HepG2 (cell line): ENCODE results near the gene VANGL2. TPM values are rescaled to one million over a fixed set of nuclear protein-coding genes. Genes with fewer than 3 reads are reported as not detected.

ENCODE experiments used
- ATAC-seq: fragments of 200-7000 bp; cut with Tn5 transposase; 3 replicates; pipeline ENCODE4 v1.9.1; 2020; ENCODE audit warnings: mild to moderate bottlenecking, moderate library complexity
- BruUV-seq: library from RNA; stranded (reverse); fragments of 400-500 nt; replicated peaks from 2 replicates; lab custom pipeline; 2021; lab: Mats Ljungman, UMichigan
- CTCF ChIA-PET: fragments of 300-600 bp; formaldehyde crosslinking; extraction: SDS; loops from one replicate; lab custom pipeline; 2021; ENCODE audit warnings: low total read pairs, inconsistent platforms, low intra/inter-chr PET ratio; lab: Yijun Ruan, JAX
- POLR2A ChIA-PET: fragments of 350-600 bp; sonication (Branson Sonifier 250); formaldehyde crosslinking; loops from one replicate; lab custom pipeline; 2020; ENCODE audit warnings: antibody characterized with exemption, inconsistent platforms; lab: Yijun Ruan, JAX
- DNase-seq: peaks from one replicate; pipeline ENCODE4 v3.0.0-alpha.2; 2015; ENCODE audit warnings: low spot score
- FAIRE-seq: peaks from 3 replicates; lab custom pipeline; 2011; peaks lifted over from hg19 to GRCh38; lab: Jason Lieb, UNC
- H2AFZ ChIP-seq: one replicate; pipeline ENCODE4 v1.6.1; 2011; ENCODE audit warnings: low read length, inconsistent platforms
- H3K27ac ChIP-seq: fragments of 300-600 bp; 3 replicates; pipeline ENCODE4 v1.8.0; 2011; ENCODE audit warnings: mixed run types, mild to moderate bottlenecking, mixed read lengths, low read length, inconsistent platforms; ENCODE audit not compliant: insufficient read depth; ENCODE audit errors: extremely low read length
- H3K27me3 ChIP-seq, 2 experiments: fragments of 200-600 bp in 1 of 2; 2 replicates in 1 of 2; 3 replicates in 1 of 2; pipeline versions ENCODE4 v1.6.0 to v1.8.0; 2011; ENCODE audit warnings: low read length in 2 of 2, mild to moderate bottlenecking in 2 of 2, moderate library complexity in 2 of 2, inconsistent platforms in 1 of 2; ENCODE audit not compliant: insufficient read depth in 2 of 2, control insufficient read depth in 1 of 2
- H3K36me3 ChIP-seq, 2 experiments: fragments of 200-600 bp in 1 of 2; replicated peaks in 1 of 2; 2 replicates in 1 of 2; 3 replicates in 1 of 2; pipeline versions ENCODE4 v1.5.1 to v1.8.0; 2011; ENCODE audit warnings: low read length in 2 of 2, inconsistent platforms in 1 of 2; ENCODE audit not compliant: insufficient read depth in 2 of 2, control insufficient read depth in 1 of 2
- H3K4me1 ChIP-seq: 2 replicates; pipeline ENCODE4 v1.5.1; 2012; ENCODE audit warnings: low read length, inconsistent platforms; ENCODE audit not compliant: insufficient read depth
- H3K4me2 ChIP-seq: 2 replicates; pipeline ENCODE4 v1.6.0; 2011; ENCODE audit warnings: low read depth, low read length, inconsistent platforms
- H3K4me3 ChIP-seq, 3 experiments: fragments of 200-600 bp in 1 of 3; sonication (generic), shearing (Covaris generic) in 1 of 3; replicated peaks in 1 of 3; 2 replicates each; pipeline ENCODE4 v1.5.1; 2011 to 2016; ENCODE audit warnings: low read length in 3 of 3, inconsistent platforms in 2 of 3, low read depth in 2 of 3, mild to moderate bottlenecking in 2 of 3, control low read depth in 1 of 3, mixed read lengths in 1 of 3; ENCODE audit not compliant: insufficient read depth in 1 of 3
- H3K79me2 ChIP-seq: one replicate; pipeline ENCODE4 v1.6.1; 2011; ENCODE audit warnings: low read length, inconsistent platforms; ENCODE audit not compliant: insufficient read depth
- H3K9ac ChIP-seq: 2 replicates; pipeline ENCODE4 v1.6.0; 2011; ENCODE audit warnings: mild to moderate bottlenecking, low read depth, low read length, inconsistent platforms; ENCODE audit not compliant: insufficient read depth
- H3K9me3 ChIP-seq: 2 replicates; pipeline ENCODE4 v1.5.1; 2012; ENCODE audit warnings: mild to moderate bottlenecking, low read length
- H4K20me1 ChIP-seq: 2 replicates; pipeline ENCODE4 v1.6.0; 2011; ENCODE audit warnings: inconsistent platforms, mild to moderate bottlenecking, low read length, moderate library complexity; ENCODE audit not compliant: insufficient read depth
- ARNT ChIP-seq: fragments of 450-650 bp; IDR thresholded peaks from 2 replicates; pipeline ENCODE4 v1.6.1; 2017
- ATAD3A ChIP-seq: sonication (generic); formaldehyde crosslinking; IDR thresholded peaks from 2 replicates; pipeline ENCODE4 v1.4.0; 2020; ENCODE audit warnings: missing genetic modification reagents
- IRF1 ChIP-seq: sonication (generic); formaldehyde crosslinking; IDR thresholded peaks from 2 replicates; pipeline ENCODE4 v1.4.0; 2020; ENCODE audit warnings: low read depth, mild to moderate bottlenecking, missing genetic modification reagents
- MAZ ChIP-seq, 2 experiments: sonication (generic) in 1 of 2; formaldehyde crosslinking in 1 of 2; IDR thresholded peaks; 2 replicates each; pipeline versions ENCODE4 v1.5.0 to v1.6.1; 2012 to 2020; ENCODE audit warnings: low read depth in 2 of 2, mild to moderate bottlenecking in 2 of 2, borderline replicate concordance in 1 of 2, improper control_type of control experiment in 1 of 2, low read length in 1 of 2, missing genetic modification reagents in 1 of 2, moderate library complexity in 1 of 2
- MYNN ChIP-seq: sonication (generic); formaldehyde crosslinking; IDR thresholded peaks from 2 replicates; pipeline ENCODE4 v1.4.0; 2020; ENCODE audit warnings: mild to moderate bottlenecking, low read depth, missing genetic modification reagents
- NFKB2 ChIP-seq: sonication (generic); formaldehyde crosslinking; IDR thresholded peaks from 2 replicates; pipeline ENCODE4 v1.4.0; 2020; ENCODE audit warnings: missing genetic modification reagents, borderline replicate concordance
- PHF20 ChIP-seq: sonication (generic); formaldehyde crosslinking; IDR thresholded peaks from 2 replicates; pipeline ENCODE4 v1.5.0; 2020; ENCODE audit warnings: mild to moderate bottlenecking, missing genetic modification reagents
- ZNF3 ChIP-seq: IDR thresholded peaks from 2 replicates; pipeline ENCODE4 v1.7.0; 2017; ENCODE audit warnings: inconsistent platforms
- ZNF326 ChIP-seq: sonication (generic); formaldehyde crosslinking; IDR thresholded peaks from 2 replicates; pipeline ENCODE4 v1.4.0; 2020; ENCODE audit warnings: missing genetic modification reagents, borderline replicate concordance
- ZNF615 ChIP-seq: sonication (generic); formaldehyde crosslinking; IDR thresholded peaks from 2 replicates; pipeline ENCODE4 v1.5.0; 2020; ENCODE audit warnings: mild to moderate bottlenecking, missing genetic modification reagents, borderline replicate concordance
- ZNF777 ChIP-seq: sonication (generic); formaldehyde crosslinking; IDR thresholded peaks from 2 replicates; pipeline ENCODE4 v1.4.0; 2020; ENCODE audit warnings: missing genetic modification reagents
- WGBS: methylation state at CpG from one replicate; pipeline ENCODE4 v1.1.6; 2017; ENCODE audit warnings: low lambda C conversion rate; 5-methylcytosine and 5-hydroxymethylcytosine counted together
- in situ Hi-C: cut with HindIII; loops from 2 replicates; pipeline ENCODE4 v1.10.0; 2017; ENCODE audit warnings: low pct_unique_long_range_greater_than_20kb; ENCODE audit not compliant: extremely low pct_ligation_motif_present
- intact Hi-C: fragments of 100-400 bp; cut with micrococcal nuclease; formaldehyde crosslinking; loops from one replicate; pipeline ENCODE4 v1.10.0; 2022; ENCODE audit not compliant: unreplicated experiment
- polyA plus RNA-seq, 8 experiments: library from polyadenylated mRNA; depleted of rRNA in 3 of 8; stranded (reverse) in 7 of 8; unstranded in 1 of 8; fragments of >200 nt; fragmentation: Illumina TruSeq in 4 of 8; extraction: Trizol in 4 of 8; gene quantifications; 2 replicates each; pipeline versions ENCODE4 v1.2.1 to v1.2.3, GENCODE V29; 2011 to 2016; ENCODE audit warnings: low read depth in 4 of 8, missing spikeins in 1 of 8, mixed read lengths in 1 of 8; ENCODE audit not compliant: insufficient read depth in 1 of 8
- total RNA-seq, 5 experiments: library from RNA; depleted of rRNA; stranded (reverse); fragments of >200 nt; fragmentation: Illumina TruSeq; extraction: Trizol; gene quantifications; 2 replicates each; pipeline ENCODE4 v1.2.3, GENCODE V29; 2016; ENCODE audit warnings: low read depth in 1 of 5
- TF ChIP-seq, protein P1 (sequence below): sonication (generic); formaldehyde crosslinking; IDR thresholded peaks from 2 replicates; pipeline ENCODE4 v1.4.0; 2020; ENCODE audit warnings: missing genetic modification reagents
- TF ChIP-seq, protein P2 (sequence below): sonication (generic); formaldehyde crosslinking; IDR thresholded peaks from 2 replicates; pipeline ENCODE4 v1.8.0; 2022; ENCODE audit warnings: low read depth, missing genetic modification reagents

The VANGL2 gene
- total and polyA plus RNA-seq, 2 of the 13 experiments (the other 11 are each of a cell fraction or from before 2014, with no cell fraction given): 0.09 TPM; not detected in 1

DNA sequence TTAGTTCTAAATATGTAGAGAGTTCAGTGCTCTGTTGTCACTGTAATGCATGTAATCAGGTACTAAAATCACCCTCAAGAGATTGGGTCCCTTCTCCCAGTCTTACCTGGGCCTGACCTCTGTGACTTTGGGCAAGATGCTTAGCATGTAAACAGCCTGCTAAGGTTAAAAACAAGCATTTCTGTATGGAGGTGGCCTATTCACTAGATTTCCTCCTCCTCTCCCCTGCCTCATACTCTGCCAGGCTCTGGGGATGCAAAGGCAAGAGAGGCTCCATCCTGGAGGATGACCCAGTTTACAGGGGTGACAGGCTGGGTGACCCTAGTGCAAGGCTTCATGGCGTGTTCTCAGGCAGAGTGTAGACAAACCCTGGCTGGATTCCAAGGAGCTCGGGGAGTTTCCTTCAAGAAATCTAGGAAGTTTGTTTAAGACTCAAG lies 28.8 kb downstream of the VANGL2 start:
- TF ChIP-seq PHF20 (CRISPR knock-in tag) (no peak), ARNT (no peak), IRF1 (no peak), NFKB2 (CRISPR knock-in tag) (no peak), ZNF777 (CRISPR knock-in tag) (no peak)
- intact Hi-C loops (no loop called here), in situ Hi-C loops (loop anchor here (5.0 kb wide), 1 partner anchor 178 kb away; no protein-coding TSS in a partner anchor)
- BruUV-seq: no TSS peak
- H3K27ac ChIP-seq: no peak overlapping the region
- ATAC-seq (no peak), DNase-seq (no peak), FAIRE-seq (no peak)
- H3K4me1 ChIP-seq: no peaks in the 10 kb centered on the region
- H4K20me1 ChIP-seq: no peaks in the 10 kb centered on the region
- no peak overlapping the region for H3K9ac ChIP-seq
- no peak overlapping the region for H3K4me3 ChIP-seq
- ChIA-PET CTCF (interaction anchor here (1.1 to 2.5 kb wide), 3 partner anchors 66 to 179 kb away, joined by 3 to 37 read pairs (median 3); no protein-coding TSS in a partner anchor), POLR2A (no interaction called here)
- no peaks in the 10 kb centered on the region for H3K79me2 ChIP-seq
- no peak overlapping the region for H2AFZ ChIP-seq
- H3K36me3 ChIP-seq: no peaks in the 10 kb centered on the region
- no peak overlapping the region for H3K4me2 ChIP-seq
- H3K27me3 ChIP-seq: no peaks in the 10 kb centered on the region; a peak in 1 of 5 replicates
- 33% methylated on average over 1 of the region's 2 CpGs for WGBS
- no peaks in the 10 kb centered on the region for H3K9me3 ChIP-seq

- H3K9me3 ChIP-seq: no peaks in the 10 kb centered on the region
- no peaks in the 10 kb centered on the region for H4K20me1 ChIP-seq
- CTCF ChIA-PET: interaction anchor here (1.5 to 2.5 kb wide), 2 partner anchors 174 to 178 kb away, joined by 3 to 37 read pairs; no protein-coding TSS in a partner anchor
- H3K4me3 ChIP-seq: no peak overlapping the region
- DNase-seq (no peak), ATAC-seq (no peak), FAIRE-seq (no peak)
- POLR2A ChIA-PET: no interaction called here
- H3K36me3 ChIP-seq: no peaks in the 10 kb centered on the region
- no TSS peak for BruUV-seq
- no peak overlapping the region for H2AFZ ChIP-seq
- WGBS: 2% methylated on average over 2 of the region's 2 CpGs
- in situ Hi-C loops (loop anchor here (5.0 kb wide), 1 partner anchor 177 kb away; no protein-coding TSS in a partner anchor), intact Hi-C loops (no loop called here)
- H3K9ac ChIP-seq: no peak overlapping the region
- H3K79me2 ChIP-seq: no peaks in the 10 kb centered on the region
- no peak overlapping the region for H3K27ac ChIP-seq
- no peaks in the 10 kb centered on the region; a peak in 1 of 5 replicates for H3K27me3 ChIP-seq
- H3K4me1 ChIP-seq: no peaks in the 10 kb centered on the region
- H3K4me2 ChIP-seq: no peak overlapping the region
- TF ChIP-seq ZNF615 (no peak), MYNN (CRISPR knock-in tag) (no peak), MAZ (IDR thresholded peaks at IDR 0.05; ENCODE audit: borderline replicate concordance, low read depth, low read length) (no peak), MAZ (CRISPR knock-in tag; IDR thresholded peaks at IDR 0.05; ENCODE audit: low read depth) (no peak), ATAD3A (CRISPR knock-in tag) (no peak), ZNF326 (CRISPR knock-in tag) (no peak), ZNF3 (no peak)
- TF ChIP-seq, protein P1, sequence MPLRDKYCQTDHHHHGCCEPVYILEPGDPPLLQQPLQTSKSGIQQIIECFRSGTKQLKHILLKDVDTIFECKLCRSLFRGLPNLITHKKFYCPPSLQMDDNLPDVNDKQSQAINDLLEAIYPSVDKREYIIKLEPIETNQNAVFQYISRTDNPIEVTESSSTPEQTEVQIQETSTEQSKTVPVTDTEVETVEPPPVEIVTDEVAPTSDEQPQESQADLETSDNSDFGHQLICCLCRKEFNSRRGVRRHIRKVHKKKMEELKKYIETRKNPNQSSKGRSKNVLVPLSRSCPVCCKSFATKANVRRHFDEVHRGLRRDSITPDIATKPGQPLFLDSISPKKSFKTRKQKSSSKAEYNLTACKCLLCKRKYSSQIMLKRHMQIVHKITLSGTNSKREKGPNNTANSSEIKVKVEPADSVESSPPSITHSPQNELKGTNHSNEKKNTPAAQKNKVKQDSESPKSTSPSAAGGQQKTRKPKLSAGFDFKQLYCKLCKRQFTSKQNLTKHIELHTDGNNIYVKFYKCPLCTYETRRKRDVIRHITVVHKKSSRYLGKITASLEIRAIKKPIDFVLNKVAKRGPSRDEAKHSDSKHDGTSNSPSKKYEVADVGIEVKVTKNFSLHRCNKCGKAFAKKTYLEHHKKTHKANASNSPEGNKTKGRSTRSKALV (CRISPR knock-in tag): no peak
- TF ChIP-seq, protein P2, sequence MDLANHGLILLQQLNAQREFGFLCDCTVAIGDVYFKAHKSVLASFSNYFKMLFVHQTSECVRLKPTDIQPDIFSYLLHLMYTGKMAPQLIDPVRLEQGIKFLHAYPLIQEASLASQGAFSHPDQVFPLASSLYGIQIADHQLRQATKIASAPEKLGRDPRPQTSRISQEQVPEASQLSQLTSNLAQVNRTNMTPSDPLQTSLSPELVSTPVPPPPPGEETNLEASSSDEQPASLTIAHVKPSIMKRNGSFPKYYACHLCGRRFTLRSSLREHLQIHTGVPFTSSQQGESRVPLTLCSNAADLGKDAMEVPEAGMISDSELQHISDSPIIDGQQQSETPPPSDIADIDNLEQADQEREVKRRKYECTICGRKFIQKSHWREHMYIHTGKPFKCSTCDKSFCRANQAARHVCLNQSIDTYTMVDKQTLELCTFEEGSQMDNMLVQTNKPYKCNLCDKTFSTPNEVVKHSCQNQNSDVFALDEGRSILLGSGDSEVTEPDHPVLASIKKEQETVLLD: no peak
Measured at GRCh38 chr1:160429702-160430535, 29.6 kb downstream of the VANGL2 start.
